Thoracic aorta (tissue), 2 donors: ENCODE data around the gene MRPS15. TPM values are rescaled to one million over a fixed set of nuclear protein-coding genes. Genes with fewer than 3 reads are reported as not detected.

ENCODE experiments used
- ATAC-seq: fragments of 150-250 bp; one replicate; pipeline ENCODE4 v1.8.0; 2017; ENCODE audit warnings: low read depth; ENCODE audit not compliant: insufficient number of reproducible peaks, low FRiP score
- DNase-seq: peaks from one replicate; pipeline ENCODE4 v3.0.0-alpha.2; 2020; ENCODE audit warnings: low spot score
- H3K27ac ChIP-seq, 2 donors: fragments of 200-600 bp; sonication (generic); 1 replicate in 1 of 2; 2 replicates in 1 of 2; pipeline ENCODE4 v1.5.1; 2016; ENCODE audit warnings: mild to moderate bottlenecking in 2 of 2, moderate library complexity in 2 of 2
- H3K27me3 ChIP-seq: fragments of 200-600 bp; sonication (generic); replicated peaks from 2 replicates; pipeline ENCODE4 v1.6.0; 2016; ENCODE audit warnings: mild to moderate bottlenecking; ENCODE audit not compliant: insufficient read depth
- H3K36me3 ChIP-seq: fragments of 200-600 bp; sonication (generic); one replicate; pipeline ENCODE4 v1.5.1; 2016
- H3K4me1 ChIP-seq, 2 donors: fragments of 200-600 bp; sonication (generic); 1 replicate in 1 of 2; 2 replicates in 1 of 2; pipeline versions ENCODE4 v1.5.1 to v1.6.0; 2016; ENCODE audit warnings: low read depth in 2 of 2, mild to moderate bottlenecking in 1 of 2; ENCODE audit not compliant: control insufficient read depth in 1 of 2
- H3K4me3 ChIP-seq: fragments of 200-600 bp; sonication (generic); 2 replicates; pipeline ENCODE4 v1.5.1; 2016; ENCODE audit warnings: mild to moderate bottlenecking
- H3K9me3 ChIP-seq: fragments of 200-600 bp; sonication (generic); 2 replicates; pipeline ENCODE4 v1.5.1; 2016
- total RNA-seq, 2 donors: library from RNA; depleted of rRNA; stranded (reverse); fragments of >200 nt; gene quantifications; one replicate each; pipeline versions ENCODE4 v1.1.0 to v1.2.3, GENCODE V29; 2016
- TF ChIP-seq, protein P1 (sequence below): fragments of 200-600 bp; sonication (generic); IDR thresholded peaks from one replicate; pipeline ENCODE4 v1.5.1; 2019; ENCODE audit warnings: antibody characterized with exemption

MRPS15 gene
- total RNA-seq, 2 donors from 2014 or later: 27.4 to 42.9 TPM

GRCh38 chr1:36469163-36469562 lies 5.0 kb upstream of the MRPS15 start:
- H3K27me3 ChIP-seq: no peaks in the 10 kb centered on the region
- H3K27ac ChIP-seq: no peak overlapping the region
- H3K9me3 ChIP-seq: no peaks in the 10 kb centered on the region
- H3K4me1 ChIP-seq: peaks cover 3 to 8% of the 10 kb centered on the region in 2 donors
- TF ChIP-seq, protein P1, sequence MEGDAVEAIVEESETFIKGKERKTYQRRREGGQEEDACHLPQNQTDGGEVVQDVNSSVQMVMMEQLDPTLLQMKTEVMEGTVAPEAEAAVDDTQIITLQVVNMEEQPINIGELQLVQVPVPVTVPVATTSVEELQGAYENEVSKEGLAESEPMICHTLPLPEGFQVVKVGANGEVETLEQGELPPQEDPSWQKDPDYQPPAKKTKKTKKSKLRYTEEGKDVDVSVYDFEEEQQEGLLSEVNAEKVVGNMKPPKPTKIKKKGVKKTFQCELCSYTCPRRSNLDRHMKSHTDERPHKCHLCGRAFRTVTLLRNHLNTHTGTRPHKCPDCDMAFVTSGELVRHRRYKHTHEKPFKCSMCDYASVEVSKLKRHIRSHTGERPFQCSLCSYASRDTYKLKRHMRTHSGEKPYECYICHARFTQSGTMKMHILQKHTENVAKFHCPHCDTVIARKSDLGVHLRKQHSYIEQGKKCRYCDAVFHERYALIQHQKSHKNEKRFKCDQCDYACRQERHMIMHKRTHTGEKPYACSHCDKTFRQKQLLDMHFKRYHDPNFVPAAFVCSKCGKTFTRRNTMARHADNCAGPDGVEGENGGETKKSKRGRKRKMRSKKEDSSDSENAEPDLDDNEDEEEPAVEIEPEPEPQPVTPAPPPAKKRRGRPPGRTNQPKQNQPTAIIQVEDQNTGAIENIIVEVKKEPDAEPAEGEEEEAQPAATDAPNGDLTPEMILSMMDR: no peak
- H3K36me3 ChIP-seq: no peaks in the 10 kb centered on the region
- no peak for DNase-seq
- H3K4me3 ChIP-seq: no peak overlapping the region
- no peak for ATAC-seq

DNA sequence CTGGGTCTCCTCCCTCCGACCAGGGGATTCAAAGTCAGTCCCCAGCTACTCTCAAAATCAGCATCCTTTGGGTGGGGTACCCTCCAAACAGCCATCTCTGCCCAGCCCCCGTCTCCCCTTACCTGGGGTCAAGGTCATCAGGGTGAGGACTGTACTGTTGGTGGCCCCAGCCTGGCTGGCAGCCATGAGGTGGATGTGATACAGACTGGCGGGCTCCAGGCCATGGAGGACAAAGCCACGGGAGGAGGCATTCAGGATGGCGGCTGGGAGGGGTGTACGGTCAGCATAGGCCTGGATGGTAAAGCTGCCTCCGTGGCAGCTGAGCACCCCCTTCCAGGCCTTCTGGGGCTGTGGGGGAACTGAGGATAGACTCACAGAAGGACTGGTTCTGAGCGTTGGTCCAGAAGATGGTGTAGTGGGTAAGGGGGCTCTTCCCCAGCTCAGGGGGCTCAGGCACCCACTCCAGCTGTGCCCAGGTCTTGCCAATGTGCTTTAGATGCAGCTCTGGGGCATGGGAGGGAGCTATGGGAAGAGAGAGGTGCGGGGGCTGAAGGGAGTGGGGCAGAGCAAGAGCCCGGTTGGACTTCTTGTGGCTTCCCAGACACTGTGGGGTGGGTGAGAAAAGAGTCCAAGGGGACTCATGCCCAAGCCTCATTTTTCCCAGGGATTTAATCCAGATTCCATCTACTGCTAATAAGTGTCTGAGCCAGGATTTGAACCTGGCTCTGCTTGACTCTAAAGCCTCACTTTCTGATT lies 3.7 kb upstream of the MRPS15 start:
- Histone ChIP-seq H3K4me3 (no peak overlapping the region), H3K27me3 (no peaks in the 10 kb centered on the region), H3K36me3 (no peaks in the 10 kb centered on the region), H3K27ac (no peak overlapping the region), H3K4me1 (peaks cover 10 to 16% of the 10 kb centered on the region in 2 donors), H3K9me3 (no peaks in the 10 kb centered on the region)
- TF ChIP-seq, protein P1: no peak
- ATAC-seq: no peak
- DNase-seq: no peak

DNA sequence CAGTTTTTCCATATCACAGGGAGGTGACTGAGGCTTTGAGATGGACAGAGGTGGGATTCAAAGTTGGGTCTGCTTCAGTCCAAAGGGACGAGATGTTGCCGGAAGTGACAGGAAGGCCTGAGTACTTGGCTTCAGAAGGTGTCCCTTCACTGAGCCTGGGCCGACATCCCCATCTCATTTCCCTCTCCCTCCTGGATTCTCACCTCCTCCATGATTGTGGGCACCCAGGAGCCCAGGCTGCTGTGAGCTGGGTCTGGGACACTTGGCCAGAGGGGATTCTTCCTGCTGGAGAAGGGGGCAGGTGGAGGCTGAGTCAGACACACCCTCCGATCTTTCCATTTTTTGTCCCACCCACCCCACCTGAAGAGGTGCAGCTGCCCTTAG lies 2.8 kb upstream of the MRPS15 start:
- ATAC-seq: no peak
- no peak overlapping the region for H3K27ac ChIP-seq
- TF ChIP-seq, protein P1: no peak

DNA sequence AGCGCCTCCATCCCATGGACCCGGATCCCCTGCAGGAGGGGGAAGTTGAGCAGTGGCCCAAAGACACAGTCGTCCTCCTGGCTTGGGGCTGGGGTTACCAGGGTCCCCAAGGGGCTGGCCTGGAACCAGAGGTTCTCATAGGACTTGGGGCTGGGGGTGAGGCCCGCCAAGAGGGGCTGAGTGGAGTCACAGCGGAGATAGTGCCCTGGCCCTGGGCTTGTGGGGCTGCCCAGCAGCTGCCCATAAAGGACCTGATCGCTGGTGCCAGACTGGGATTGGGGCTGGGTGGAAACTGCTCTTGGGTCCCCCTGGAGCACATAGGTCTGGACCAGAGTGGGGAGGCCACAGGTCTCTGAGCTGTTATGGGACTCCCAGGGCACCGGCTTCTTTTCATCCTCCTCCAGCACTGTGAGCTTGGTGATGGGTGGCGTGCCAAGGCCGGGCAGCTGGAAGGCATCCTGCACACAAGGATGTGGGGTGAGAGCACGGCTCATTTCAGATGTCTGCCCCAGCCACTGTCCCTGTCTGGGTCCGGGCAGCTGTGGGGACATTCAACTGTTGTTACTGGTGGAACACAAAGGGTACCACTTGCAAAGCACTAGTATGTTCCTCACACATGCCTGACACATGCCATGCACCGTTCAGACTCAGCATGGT lies 2.3 kb upstream of the MRPS15 start:
- H3K4me1 ChIP-seq: peaks cover 11 to 18% of the 10 kb centered on the region in 2 donors
- DNase-seq (no peak), ATAC-seq (no peak)
- H3K9me3 ChIP-seq: no peaks in the 10 kb centered on the region
- H3K36me3 ChIP-seq: peaks cover under 1% of the 10 kb centered on the region
- no peak overlapping the region for H3K27ac ChIP-seq
- TF ChIP-seq, protein P1: no peak
- H3K4me3 ChIP-seq: no peak overlapping the region
- no peaks in the 10 kb centered on the region for H3K27me3 ChIP-seq

More for the DNA sequence above, 2.8 kb upstream of the MRPS15 start:
- Histone ChIP-seq H3K4me3 (no peak overlapping the region), H3K27me3 (no peaks in the 10 kb centered on the region), H3K4me1 (peaks cover 11 to 18% of the 10 kb centered on the region in 2 donors), H3K9me3 (no peaks in the 10 kb centered on the region), H3K36me3 (no peaks in the 10 kb centered on the region)
- no peak for DNase-seq

DNA sequence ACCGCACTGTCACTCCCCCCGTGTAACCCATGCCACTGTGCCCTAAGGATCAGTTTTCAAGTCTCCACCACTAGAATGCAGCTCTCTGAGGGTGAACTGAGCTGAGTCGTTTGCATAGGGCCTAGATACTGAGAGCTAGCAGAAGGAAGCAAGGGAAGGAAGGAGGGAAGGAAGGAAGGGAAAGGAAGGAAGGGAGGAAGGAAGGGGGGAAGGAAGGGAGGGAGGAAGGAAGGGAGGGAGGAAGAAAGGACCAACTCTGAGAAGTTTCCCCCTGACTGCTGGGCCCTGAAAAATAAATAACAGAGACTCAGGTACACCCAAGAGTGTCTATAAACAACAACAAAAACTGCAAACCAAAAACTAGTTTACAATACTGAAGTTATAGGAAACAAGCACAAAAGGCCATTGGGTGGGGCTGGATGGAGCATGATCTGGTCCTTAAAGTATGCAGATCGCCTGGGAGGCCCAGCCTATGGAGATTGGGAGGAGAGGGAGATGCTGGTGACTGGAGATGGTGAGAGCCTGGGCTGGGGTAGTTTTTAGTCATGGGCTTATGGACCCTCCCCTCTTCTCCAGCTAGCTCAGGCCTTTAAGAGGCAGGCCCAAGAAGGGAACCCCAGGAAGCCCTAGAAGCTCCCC lies 1.7 kb upstream of the MRPS15 start:
- peaks cover 7% of the 10 kb centered on the region for H3K36me3 ChIP-seq
- no peaks in the 10 kb centered on the region for H3K27me3 ChIP-seq
- no peak overlapping the region for H3K27ac ChIP-seq
- DNase-seq (no peak), ATAC-seq (no peak)
- TF ChIP-seq, protein P1: no peak
- H3K9me3 ChIP-seq: no peaks in the 10 kb centered on the region
- peaks cover 11 to 18% of the 10 kb centered on the region in 2 donors for H3K4me1 ChIP-seq
- H3K4me3 ChIP-seq: no peak overlapping the region
